T-helper 9 cell (primary cell): ENCODE measurements around the gene TMEM247.

Experiments used
- DNase-seq: peaks from one replicate; pipeline ENCODE4 v3.0.0-alpha.2; 2020

TMEM247 gene

DNA sequence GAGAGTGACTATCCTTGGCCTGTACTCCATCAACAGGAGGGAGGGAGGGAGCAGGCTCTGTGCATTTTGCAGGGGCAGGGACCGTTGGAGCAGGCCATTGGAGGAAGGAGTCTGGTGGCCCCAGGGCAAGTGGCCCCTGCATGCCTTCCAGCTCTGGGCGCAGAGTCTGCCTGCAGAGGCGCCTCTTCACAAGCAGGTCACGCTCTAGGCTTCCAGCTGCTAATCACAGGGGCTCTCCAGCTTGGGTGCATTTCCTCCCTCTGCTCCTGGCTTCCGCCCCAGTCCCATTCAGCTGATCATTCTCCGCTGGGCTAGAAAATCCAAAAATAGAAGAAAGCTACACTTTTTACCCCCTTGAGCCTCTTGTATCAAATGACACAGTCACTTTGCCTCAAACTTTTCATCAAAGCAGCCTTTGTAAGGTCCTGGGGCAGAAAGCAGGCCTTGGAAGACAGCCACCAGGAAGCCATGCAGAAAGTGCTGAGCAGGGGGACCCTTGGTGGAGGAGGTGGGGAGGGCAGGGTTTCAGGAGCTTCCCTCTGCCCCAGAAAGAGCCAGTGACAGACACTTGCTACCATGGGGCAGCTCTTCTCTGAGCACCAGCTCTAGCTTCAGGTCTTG, 11.3 kb downstream of the TMEM247 start:
- DNase-seq, result no peak

DNA sequence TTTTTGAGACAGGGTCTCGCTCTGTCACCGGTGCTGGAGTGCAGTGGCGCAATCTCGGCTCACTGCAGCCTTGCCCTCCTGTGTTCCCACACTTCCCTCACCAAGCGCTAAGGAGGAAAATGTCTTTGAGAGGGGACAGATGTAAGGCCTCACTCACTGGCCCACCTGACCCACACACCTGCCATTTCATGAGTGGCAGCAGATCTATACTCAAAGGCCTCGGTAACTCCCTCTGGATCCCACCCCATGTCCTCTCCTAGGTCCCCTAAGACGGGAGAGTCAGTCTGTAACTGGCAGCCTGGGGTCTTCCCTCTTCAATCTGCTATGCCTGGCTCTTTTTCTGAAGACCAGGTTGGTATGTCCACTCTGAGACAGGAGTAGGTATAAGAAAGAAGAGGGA, 12.9 kb downstream of the TMEM247 start:
- no peak for DNase-seq

DNA sequence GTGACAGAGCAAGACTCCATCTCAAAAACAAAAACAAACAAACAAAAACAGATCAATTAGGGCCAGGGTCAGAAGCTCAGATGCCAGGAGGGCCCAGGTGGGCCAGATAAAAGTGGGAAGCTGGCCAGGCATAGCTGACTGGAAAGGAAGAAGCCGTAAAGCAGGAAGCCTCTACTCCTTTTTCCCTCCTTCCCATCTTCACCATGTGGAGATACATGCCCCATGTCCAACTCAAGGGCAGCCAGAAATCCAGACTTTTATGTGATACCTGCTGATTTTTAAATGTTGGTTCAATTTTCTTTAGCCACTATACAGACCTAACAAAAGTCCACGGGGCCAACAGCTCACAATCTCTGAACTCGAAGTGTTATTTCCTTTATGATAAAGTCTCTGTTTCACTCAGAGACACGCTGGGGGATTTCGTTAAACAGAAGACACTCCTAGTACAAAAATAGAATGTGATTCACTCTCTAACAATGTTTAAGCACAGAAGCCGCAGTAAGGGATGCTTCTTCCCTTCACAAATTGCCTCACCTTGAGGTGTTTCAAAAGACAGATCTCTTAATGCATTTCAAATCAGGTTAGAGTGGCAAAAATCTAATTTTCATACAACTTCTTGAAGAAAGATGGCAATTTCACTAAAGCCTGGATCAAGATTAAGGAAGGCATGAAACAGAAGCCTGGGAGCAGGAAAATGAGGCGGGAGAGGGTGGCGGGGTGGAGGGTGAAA, 14.0 kb downstream of the TMEM247 start:
- no peak for DNase-seq

DNA sequence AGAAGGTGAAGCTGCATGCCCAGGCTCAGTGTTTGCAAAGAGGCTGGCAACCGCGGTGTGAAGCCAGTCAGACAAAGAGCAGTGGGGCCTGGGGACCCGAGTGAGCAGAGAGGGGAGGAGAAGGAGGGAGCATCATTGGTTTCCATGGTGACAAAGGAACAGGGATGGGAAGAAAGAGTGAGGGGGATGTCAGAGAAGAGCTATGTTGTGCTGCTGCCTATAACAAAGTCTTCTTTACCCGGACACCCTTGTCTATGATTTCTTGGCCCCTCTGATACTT, 14.5 kb downstream of the TMEM247 start:
- DNase-seq, result no peak

DNA sequence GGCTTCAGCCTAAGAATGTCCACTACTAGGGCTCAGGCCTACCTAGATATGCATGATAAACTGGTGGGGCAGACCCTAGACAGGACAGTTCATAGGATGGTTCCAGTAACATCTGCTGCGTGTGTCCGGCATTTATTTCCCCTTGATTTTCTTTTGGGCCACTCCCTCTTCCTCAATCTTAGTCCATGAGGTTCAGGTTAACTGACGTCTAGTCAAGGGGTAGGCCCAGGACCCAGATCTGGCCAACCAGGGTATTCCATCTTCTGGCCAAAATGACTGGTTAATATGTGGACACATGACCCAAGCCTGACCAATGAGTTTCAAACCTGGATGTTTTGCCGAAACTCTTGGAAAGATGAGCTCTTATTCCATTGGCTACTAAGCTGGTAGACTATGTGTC, 15.2 kb downstream of the TMEM247 start:
- DNase-seq, result no peak

DNA sequence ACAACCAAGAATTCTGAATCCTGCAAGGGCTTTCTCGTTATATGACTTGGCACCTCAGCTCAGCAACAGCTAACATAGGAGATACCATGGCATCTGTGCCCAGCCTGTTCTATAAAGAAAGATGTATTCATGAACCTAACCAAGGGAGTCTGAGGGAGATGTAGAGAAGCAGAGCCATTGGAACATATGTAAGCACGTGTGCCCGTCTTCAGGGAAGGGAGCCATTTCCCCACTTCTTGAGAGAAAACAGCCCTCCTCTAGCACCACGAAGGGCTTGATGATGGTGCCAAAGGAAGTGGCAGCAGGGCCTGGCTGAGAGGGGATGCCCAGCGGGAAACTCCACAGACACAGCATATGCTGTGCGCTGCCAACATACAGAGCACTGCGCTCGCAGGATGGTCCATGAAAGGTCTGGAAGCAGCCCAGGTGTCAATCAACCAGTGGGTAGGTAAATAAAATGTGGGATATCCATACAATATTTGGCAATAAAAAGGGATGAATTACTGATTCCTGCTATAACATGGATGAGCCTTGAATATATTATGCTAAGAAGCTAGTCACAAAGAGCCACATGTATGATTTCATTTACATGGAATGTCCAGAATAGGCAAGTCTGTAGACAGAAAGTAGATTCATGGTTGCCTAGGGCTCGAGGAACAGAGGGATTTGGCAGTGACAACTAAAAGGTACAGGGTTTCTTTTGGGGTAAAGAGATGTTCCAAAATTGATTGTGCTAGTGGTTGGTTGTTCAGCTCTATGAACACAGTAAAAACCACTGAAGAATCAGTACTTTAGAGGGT, 16.1 kb downstream of the TMEM247 start:
- no peak for DNase-seq

DNA sequence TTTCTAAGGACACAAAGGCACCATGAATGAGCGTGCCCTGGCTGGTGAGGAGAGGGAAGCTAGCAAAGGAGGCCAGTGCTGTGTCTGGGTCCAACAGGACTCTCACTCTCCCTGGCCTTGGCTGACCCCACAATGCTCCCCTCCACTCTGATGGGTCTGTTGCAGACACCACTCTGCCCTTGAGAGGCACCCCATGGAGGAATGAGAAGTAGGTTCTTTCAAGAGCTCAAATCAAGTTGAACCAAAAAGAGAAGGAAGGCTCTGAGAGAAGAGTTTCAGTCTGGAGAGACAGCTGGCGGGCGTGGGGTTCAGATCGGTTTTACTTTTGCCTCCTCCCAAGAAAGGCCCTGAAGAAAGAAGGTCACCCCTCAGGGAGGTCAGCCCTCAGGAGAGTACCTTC, 18.4 kb downstream of the TMEM247 start:
- no peak for DNase-seq

DNA sequence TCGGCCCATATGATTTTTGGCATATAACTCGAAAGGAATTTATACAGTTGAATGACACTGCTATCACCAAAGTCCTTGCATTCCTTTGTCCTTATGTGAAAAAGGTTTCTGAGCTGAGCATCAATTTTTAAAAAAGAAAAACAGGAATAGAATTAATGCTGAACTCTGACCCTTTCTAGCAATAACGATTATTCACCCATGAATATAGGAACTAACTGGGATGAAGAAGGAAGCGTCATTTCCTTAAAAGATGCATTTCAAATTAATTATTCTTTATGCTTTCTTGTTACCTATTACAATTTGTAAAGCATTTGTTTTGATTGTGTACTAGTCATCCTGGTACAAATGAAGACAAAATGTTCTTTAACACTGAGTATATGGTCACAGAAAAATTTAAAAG, 19.3 kb downstream of the TMEM247 start:
- DNase-seq, result no peak

DNA sequence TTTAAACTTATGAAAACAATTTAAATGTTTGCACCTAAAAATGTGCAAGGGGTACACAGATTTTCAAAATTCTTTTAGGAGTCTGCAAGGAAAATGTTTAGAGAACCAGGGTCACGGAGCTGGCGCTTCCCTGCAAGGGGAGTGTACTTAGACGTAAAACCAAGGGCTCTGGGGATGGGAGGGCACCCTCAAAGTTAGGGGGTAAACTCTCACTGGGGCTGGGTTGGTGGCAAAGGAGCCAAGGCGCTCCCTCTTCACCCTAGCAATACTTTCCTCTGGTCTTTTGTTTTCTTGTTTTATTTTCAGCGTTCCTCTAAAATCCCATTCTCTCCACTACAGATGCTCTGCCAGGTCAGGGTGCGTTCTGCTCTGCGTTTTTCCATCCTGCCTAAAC, 20.0 kb downstream of the TMEM247 start:
- no peak for DNase-seq

DNA sequence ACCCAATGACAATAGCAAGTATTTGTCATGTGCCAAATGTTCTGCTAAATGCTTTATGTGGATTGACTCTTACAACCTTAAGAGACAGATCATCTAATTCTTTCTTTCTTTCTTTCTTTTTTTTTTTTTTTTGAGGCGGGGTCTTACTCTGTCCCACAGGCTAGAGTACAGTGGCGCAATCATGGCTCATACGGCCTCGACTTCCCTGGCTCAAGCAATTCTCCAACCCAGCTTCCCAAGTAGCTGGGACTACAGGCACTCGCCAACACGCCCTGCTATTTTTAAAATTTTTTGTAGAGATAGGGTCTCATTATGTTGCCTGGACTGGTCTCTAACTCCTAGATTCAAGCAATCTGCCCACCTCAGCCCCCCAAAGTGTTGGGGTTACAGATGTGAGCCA, 21.4 kb downstream of the TMEM247 start:
- DNase-seq, result no peak

DNA sequence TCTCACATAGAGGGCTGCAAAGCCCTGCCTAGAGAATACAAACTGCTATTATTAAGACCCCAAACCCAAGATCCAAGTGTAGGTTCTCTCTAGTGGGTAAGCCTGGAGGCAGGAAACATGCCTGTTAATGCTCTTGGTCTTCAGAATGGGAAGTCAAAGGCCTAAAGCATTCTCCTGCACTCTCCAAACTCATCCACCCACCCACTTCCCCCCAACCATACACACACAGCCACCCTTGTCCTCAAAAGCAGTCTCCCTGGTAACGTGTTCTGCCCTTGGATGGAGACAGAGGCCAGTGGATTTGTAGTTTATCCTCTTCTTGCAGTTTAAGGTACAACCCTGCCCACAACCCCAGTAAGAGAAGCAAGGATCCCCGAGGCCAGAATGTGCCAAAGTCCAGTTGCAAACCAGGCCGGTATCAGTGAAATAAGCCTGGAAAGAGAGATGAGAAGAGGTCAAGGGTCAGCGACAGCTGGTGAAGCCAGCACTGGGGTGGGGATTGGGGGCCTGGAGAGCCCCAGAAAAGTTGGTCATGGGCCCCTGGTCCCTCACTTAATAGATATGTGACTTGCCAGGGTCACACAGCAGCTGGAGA, 23.0 kb downstream of the TMEM247 start:
- no peak for DNase-seq

DNA sequence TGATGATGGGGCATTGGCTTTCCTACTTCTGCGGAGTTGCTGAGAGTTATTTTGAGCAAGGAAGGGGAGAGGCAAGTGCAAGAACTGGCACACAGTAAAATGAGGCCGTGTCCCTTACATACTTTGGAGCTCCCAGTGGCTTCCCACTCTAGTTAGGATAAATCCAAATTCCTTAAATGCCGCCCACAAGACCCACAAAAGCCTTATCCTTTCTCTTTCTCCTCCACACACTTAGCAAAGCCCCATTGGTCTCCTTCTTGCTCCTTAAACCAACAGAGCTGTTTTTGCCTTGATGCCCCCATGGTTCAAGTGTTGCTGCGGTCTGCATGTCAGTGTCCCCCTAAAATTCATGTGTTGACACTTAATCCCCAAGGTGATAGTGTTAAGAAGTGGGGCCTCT, 24.3 kb downstream of the TMEM247 start:
- no peak for DNase-seq

DNA sequence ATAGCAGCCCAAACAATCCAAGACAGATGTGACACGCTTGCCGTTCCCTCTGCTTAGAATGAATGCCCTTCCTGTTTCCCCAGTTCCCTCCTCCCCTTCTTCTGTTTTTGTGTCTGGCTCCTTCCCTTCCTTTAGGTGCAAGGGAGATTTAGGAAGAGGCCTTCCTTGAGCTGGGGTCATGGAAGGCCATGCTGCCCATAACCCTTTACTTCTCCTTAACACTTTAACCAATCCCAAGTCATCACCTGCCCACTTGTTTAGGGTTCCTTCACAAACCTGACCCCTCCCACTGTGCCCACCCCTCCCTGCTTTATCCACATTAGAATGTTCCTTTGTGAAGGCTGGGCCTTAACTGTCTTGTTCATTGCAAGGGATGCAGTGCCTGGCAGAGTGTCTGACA, 24.9 kb downstream of the TMEM247 start:
- no peak for DNase-seq

DNA sequence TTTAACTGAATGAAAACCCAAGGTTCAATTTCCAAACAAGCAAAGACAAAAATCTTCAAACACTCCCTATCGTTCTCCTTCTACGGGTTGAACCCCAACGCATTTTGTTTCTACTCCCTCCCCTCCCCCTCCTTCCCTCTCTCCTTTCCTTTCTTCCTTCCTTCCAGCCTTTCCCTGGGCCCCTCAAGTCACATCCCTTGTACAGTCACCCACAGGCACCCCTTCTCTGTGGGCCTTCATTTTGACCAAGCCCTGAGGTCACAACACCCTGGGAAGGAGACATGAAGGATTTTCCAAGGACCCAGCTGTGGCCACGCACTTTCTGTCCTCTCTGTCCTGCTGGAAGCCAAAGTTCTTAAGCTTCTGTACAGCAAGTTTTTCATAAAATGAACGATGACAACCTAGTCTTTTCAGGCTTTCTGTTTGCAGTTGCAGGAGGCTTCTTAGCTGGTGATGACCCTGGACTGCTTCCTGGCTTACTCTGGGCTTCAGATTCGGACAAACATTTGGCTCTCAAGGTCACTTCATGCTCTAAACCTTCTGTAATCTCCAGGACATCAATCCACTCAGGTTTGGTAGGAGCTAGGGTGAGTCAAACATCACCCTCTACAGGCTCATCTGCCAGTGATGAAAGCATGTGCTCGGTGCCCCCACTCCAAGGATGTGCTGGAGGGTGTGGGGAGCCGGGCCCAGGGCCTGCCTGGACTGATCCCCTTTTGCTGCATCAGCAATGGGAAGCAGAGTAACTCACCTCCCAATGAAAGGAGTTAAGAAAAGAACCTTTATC, 25.5 kb downstream of the TMEM247 start:
- DNase-seq, result no peak

DNA sequence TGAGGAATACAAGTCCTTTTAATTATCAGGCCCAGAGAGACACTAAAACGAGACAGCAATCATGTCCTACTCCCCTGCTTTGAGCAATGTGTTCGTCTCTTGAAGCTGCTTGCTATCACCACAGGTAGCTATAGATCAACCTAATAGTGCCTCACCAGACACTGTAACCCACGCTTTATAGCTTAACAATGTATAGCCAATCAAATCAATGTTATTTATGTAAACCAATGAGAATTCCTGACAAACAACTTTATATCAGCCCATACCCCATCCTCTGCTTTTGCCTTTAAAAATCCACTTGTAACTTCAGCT, 26.1 kb downstream of the TMEM247 start:
- DNase-seq, result no peak

DNA sequence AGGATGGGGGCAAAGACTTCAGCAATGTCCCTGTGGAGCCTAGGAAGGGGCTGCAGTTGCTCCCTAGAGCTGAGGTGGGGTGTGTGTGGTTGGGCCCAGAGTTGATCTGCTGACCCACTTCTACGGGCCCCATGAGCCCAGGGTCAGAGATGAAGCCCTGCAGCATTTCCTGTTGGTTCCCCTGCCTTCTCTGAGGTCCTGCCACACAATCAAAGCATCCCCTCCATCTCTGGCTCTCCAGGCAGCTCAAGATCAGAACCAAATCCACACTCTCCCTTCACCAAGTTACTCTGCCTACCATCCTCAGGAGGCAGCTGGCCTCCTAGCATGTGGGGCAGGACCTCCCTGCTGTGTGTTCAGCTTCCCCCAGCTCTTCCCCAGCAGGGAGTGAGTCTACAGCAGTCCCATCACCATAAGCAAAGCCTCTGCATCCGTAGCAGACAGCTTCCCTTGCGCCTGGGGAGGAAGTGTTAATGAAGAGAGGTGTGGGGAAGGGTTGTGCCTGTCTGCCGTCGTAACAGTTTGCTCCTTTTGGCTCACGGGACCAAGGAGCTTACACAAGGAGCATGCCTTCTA, 26.9 kb downstream of the TMEM247 start:
- no peak for DNase-seq

DNA sequence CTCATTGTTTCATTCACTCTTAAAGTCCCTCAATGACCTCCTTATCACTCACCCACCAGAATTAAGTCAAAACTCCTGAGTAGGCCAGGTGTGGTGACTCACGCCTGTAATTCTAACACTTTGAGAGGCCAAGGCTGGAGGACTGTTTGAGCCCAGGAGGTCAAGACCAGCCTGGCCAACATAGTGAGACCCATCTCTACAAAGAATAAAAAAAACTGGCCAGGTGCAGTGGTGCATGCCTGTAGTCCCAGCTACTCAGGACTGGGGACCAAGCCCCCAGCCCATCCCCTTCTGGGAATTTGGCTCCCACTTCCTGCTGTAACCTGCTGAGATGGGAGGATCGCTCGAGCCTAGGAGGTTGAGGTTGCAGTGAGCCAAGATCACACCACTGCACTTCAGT, 28.9 kb downstream of the TMEM247 start:
- DNase-seq, result no peak

DNA sequence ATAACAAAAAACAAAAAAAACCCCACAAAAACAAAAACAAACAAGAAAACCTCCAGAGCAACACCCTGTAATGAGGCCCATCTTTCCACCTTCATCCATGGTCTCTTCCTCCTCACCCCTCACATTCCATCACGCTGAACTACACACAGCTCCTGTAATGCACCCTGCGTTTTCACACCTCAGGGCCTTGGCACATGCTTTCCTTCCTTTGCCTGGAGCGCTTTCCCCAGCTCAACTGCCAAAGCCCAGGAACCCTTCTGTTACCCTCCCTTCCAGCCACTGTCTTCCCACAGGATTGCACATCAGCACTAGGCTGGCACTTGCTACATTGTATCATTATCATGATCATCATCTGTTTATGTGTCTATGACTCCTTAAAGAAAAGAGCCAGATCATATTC, 29.4 kb downstream of the TMEM247 start:
- no peak for DNase-seq

DNA sequence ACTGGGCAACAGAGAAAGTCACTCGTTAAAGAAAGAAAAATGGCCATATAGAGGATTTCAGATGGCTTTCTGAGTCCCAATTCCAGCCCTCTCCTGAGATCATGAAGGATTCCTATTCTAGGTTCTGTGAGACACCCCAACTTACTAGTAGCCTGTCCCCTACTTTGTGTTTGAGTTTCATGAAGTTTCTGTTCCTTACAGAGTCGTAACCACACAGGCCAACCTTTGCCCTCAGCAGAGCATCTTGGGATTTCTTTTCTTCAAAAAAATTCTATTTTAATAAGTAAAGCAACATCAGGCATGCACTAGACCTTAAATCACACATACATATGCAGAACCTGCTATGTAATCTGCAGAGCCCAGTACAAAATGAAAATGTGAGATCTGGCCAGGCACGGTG, 30.4 kb downstream of the TMEM247 start:
- no peak for DNase-seq

DNA sequence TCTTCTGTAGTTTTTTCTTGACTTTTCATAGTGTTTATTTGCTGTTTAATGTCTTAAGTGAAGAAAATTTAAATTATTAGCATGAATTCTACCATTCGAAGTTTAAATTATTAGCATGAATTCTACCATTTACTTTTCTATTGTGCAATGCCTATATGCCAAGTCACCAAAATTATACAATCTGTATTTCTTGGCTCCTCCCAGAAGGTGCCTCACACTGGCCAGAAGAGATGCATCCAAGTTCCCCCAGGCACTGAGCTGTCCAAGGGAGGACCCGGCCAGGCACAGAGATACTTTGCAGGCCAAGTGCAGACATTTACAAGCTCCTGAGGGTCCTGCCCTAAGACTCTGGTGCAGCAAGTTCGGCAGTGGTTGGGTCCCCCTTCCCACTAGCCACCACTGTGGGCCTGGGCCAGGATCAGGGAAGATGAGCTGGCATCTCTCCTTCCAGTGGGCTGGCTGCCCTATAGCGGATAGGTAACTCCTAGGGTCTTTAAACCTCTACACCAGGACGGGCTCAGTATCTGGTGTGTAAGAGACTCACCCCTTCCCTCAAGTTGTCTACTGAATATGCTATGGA, 31.3 kb downstream of the TMEM247 start:
- no peak for DNase-seq

DNA sequence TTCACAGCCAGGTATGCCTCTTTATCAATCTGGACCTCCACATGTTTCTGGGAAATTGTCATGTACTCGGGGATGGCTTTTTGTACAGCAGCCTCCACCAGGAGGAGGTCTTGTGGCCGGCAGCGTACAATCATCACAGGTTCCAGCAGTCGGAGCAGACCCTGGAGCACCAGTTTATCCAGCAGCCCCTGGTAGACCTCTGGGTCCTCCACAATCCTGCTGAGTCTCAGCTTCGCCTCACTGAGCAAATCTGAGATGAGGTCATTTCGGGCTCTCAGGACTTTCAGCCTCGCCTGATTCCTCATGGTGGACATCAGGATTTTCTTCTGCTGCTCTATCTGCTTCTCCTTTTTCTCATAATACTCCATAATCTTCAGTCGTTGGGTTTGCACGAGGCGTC, 32.8 kb downstream of the TMEM247 start:
- no peak for DNase-seq

DNA sequence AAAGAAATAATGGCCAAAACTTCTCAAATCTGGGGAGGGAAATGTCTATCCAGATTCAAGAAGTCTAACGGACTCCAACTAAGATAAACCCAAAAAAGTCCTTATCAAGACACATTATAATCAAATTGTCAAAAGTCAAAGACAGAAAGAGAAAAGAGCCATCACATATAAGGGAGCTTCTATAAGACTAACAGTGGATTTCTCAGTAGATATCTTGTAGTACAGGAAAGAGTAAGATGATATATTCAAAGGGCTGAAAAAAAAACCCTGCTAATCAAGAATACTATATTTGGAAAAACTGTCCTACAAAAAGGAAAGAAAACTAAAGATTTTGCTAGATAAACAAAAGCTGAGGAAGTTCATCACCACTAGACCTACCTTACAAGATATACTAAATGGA, 35.4 kb downstream of the TMEM247 start:
- DNase-seq, result no peak

DNA sequence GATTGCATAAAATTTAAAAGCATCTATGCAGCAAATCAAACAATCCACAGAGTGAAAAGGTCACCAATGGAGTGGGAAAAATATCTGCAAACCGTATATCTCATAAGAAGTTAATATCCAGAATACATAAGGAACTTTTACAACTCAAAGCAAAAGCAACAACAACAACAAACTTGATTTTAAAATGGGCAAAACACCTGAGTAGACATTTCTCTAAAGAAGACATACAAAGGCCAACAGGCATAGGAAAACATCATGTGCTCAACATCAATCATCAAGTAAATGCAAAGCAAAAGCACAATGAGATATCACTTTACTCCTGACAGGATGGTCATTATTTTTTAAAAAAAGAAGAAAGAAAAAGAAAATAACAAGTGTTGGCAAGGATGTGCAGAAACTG, 38.1 kb downstream of the TMEM247 start:
- DNase-seq, result no peak
